ENCODE measurements around the gene DNAH9. TPM values are rescaled to one million over a fixed set of nuclear protein-coding genes. Genes with fewer than 3 reads are reported as not detected.
"Not testable (repeated sequence)": the region's sequence is repeated elsewhere in the genome, so short reads cannot be mapped to it uniquely, and the experiment has no call there.

DNAH9 gene
- total RNA-seq, 1 donor from 2014 or later, result under 0.01 TPM

GRCh38 chr17:11899537-11899942 lies 301.3 kb downstream of the DNAH9 start:
- DNase-seq (ENCODE audit: low read depth in 2 of 2), result no peak

DNA sequence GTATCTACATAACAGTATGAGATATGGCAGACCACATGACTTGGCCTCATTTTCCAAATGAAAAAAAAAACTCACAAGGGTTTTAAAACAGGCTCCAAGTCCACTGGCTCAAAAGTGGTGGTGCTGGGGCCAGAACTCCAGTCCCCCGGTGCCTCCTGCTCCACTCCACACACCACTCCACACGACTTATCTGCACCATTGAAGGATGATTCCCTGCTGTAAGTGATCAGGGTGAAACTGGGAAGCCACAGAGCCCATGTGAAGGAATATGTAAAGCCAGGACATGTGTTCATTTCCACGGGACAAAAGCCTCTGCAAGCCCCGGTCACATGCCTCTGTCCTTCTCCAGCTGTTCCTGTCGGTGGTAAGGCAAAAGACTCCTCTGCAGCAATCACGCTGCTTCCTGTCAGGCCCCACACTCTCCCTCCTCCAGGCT lies 301.8 kb downstream of the DNAH9 start:
- no peak for DNase-seq (ENCODE audit: low read depth in 2 of 2)

DNA sequence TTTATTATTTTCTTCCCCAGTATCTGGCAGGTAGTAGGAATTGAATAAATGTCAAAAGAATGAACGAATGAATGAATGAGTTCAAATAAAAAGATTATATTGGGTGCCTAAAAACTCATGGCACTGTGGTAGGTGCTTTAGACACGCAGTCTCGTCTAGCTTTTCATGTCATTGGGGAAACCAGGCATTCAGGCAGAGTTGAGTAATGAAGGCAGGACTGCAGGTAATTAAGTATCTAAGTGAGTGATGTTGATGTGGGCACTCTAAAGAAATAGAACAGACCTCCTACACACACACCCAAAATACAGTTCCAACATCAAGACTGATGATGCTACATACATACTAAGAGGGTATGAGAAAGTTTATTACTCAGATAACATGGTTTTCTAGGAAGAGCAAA lies 302.4 kb downstream of the DNAH9 start:
- no peak for DNase-seq (ENCODE audit: low read depth in 2 of 2)

GRCh38 chr17:11901931-11902330 lies 303.7 kb downstream of the DNAH9 start:
- DNase-seq (ENCODE audit: low read depth in 2 of 2), result no peak

DNA sequence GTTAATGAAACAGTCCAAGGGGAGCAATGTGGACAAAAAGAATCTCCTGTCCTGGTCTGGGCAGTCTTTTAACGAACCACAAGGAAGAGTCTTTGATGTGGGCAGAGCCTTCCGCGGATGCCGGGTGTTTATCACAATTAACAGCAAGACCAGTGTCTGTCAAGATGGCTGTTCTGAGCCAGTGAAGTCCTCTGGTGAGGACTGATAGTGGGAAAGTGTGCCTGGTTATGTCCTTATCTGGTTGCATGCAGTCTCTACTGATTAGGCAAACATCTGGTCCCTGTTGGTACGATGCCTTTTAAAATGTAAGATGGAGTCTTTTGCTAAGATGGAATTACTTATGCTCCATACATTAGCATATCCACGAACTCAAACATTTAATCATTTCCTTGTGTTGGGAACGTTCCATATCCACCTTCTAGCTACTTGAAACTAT lies 310.5 kb downstream of the DNAH9 start:
- no peak for DNase-seq (ENCODE audit: low read depth in 2 of 2)

GRCh38 chr17:11909348-11909747 lies 311.1 kb downstream of the DNAH9 start:
- DNase-seq (ENCODE audit: low read depth in 2 of 2), result no peak

- DNase-seq (ENCODE audit: low read depth in 2 of 2), result no peak
Measured at GRCh38 chr17:11916091-11916490, 317.8 kb downstream of the DNAH9 start.

- DNase-seq (ENCODE audit: low read depth in 2 of 2), result no peak
Measured at GRCh38 chr17:11917415-11917814, 319.1 kb downstream of the DNAH9 start.

DNA sequence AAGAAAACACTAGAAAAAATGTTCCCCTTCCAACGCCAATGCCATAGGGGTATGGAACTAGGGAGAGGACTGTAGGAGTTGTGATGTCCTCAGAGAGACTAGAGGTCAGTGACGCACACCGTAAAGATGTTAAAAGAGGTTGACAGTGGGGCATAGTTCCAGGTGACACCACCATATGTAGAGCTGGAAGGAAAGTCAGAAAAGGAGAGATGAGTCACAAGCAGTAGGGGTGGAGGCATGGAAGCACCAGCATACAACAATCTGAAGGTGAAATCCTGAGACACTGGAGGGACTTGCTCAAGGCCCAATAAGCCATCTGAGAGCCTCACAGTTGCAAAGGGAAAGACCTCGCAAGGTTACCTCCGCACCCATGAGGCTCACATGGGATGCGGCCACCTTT lies 323.0 kb downstream of the DNAH9 start:
- no peak for DNase-seq (ENCODE audit: low read depth in 2 of 2)

- no peak for DNase-seq (ENCODE audit: low read depth in 2 of 2)
Measured at GRCh38 chr17:11922638-11923037, 324.4 kb downstream of the DNAH9 start.

DNA sequence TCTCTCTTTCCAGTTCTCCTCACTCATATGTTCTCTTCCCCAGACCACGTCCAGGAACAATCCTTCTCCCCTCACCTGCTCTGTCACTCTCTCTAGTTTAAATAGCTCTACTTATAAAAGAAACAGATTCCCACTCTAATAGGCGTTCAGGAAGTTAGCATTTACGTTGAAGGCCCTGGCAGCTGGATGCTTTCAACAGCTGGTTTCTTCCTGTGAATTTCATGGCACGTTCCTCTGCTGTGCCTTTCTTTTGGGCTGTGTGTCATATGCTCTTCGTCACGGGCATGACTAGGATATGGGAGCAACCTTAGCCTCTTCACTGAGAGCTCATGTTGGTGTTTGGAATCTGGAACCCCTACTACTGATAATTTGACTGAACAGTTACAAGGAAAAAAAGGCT lies 325.8 kb downstream of the DNAH9 start:
- no peak for DNase-seq (ENCODE audit: low read depth in 2 of 2)

DNA sequence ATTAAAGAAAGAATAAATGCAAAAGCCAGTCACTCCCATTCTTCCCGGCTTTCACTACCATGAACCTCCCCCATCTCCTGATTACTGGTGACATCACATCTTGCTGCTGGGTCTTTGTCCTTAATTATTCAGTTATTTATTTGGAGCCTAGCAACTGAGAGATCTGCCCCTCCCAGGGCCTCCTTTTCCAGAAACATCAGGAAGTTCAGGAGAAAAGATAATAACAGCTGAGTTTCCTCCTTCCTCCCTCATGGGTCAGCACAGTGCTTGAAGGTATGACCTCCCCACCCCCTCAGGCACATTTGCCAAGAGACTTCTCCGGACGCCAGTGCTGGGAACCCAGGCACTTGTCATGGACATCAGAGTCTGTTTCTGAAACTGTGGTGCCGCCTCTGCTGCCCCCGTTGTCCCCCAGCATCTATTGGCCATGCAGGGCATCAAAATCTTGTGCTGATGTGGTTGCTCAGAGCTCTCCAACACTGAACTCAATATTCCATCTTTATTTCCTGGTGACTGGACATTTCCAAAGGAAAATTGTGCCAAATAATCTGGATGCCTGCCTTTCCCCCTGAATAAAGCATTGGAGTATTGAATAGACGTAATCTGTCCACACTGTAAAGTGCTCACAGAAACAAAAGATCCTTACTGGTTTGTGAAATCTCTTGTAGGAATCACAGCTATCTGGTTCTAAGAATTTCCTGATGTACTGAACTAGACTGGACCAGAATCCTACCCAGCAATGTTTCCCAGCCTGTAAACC lies 327.2 kb downstream of the DNAH9 start:
- DNase-seq (ENCODE audit: low read depth in 2 of 2), result peak in 1 of 2 donors; percentile 23

DNA sequence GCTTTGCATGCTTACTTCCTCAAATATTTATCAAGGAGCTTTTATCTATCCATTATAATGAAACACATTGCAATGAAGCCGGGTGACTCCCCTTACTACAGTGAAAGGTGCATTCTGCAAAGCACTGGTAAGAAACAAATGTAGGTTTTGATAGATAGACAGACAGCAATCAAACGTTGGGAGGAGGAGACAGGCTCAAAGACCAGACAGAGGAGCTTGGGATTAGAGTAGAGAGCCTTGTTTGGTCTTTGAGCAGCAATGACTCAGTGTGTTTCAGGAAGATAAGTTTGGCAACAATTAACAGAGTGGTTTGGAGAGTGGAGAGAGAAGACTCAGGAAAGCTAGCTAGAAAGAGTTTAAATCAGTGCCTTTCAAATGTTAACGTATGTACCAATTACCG lies 330.2 kb downstream of the DNAH9 start:
- no peak for DNase-seq (ENCODE audit: low read depth in 2 of 2)

DNA sequence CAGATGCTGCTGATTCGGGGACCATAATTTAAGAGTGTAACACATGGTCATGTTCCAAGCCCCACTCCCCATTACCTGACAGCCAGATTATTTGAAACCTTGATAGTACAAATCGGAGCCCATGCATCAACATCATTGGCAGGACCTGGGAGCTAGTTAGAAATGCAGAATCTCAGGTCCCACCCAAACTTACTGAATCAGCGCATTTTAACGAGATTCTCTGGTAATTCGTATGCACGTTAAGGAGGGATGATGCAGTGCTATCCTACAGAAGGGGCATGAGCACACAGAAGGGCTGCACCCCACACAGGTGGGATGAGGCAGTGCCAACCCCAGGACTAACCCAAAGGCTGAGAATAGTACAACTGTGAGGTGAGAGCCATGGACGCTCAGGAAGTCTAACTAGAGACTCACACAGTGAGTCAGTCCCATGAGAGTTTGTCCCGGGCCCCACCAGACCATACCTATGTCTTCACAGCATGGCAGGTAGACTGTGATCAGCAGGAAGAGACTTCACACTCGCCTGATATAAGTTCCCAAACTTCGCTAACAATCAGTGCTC lies 334.1 kb downstream of the DNAH9 start:
- no peak for DNase-seq (ENCODE audit: low read depth in 2 of 2)

GRCh38 chr17:11935734-11936406 lies 337.6 kb downstream of the DNAH9 start:
- DNase-seq (ENCODE audit: low read depth in 2 of 2), result peak; percentile 14 to 45

DNA sequence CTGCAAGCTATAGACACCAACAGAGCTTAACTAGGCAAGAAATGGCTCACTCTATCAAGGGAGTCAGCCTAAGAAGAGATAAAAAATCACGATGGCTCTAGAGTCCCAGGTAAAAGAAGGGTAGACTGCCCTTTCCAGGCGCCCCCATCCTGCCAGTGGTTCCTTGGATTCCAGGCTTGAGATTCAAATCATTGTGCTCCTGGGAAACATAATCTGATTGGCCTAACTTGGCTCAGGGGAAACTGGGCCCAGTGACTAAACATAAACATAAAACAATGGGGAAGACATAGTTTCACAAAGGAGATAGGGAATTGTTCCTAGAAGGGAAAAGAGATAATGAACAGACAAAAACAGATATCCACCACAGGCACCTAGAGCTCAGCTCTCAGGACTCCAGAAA lies 342.6 kb downstream of the DNAH9 start:
- no peak for DNase-seq (ENCODE audit: low read depth in 2 of 2)

- not testable (repeated sequence) for DNase-seq (ENCODE audit: low read depth in 2 of 2)
Measured at GRCh38 chr17:11943086-11943485, 344.8 kb downstream of the DNAH9 start.

DNA sequence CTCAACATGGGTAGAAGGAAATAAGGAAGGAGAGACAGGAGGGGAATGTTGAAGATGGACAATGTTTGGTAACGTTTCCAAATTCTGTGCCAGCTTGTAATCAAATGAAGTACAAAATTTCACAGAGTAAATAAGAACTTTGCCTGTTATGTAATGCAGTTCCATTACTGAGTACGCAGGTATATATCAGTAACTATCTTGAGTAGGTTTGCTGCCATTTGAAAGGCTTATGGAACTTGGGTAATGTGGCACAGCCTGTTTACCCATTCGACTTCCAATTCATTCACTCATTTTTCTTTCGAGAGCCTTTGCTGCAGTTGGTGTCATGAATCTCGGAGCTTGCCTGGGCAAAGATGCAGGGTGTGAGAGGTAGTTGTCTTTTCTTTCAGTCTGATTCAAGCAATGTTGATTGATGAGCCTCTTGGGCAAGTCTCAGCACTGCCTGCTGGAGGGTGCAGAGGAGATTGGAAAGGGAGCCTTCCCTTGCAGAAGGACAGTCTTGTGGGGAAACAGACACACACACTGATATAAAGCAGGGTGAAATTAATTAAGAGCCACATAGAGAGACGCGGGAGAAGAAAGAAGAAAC lies 345.6 kb downstream of the DNAH9 start:
- DNase-seq (ENCODE audit: low read depth in 2 of 2), result no peak

- DNase-seq (ENCODE audit: low read depth in 2 of 2), result peak in 1 of 2 donors; percentile 7
Measured at GRCh38 chr17:11944587-11944986, 346.3 kb downstream of the DNAH9 start.

DNA sequence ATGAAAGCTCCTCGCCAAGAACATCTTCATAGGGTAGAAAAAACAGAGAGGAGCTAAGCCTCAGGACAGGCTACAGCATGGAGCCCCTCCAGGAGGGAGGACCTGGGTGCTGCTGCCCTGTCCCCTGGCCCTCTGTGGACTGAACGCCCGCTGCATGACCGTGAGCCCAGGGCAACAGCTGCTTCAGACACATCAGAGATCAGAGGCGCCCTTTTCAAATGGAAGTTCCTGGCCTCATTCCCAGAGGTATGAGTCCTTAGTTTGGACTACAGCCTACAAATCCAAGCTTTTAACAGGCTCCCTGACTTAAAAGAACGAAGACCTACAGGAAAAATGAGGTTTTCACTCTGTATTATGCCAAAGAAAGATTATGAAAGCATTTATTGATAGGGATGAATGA lies 350.5 kb downstream of the DNAH9 start:
- DNase-seq (ENCODE audit: low read depth in 2 of 2), result no peak

DNA sequence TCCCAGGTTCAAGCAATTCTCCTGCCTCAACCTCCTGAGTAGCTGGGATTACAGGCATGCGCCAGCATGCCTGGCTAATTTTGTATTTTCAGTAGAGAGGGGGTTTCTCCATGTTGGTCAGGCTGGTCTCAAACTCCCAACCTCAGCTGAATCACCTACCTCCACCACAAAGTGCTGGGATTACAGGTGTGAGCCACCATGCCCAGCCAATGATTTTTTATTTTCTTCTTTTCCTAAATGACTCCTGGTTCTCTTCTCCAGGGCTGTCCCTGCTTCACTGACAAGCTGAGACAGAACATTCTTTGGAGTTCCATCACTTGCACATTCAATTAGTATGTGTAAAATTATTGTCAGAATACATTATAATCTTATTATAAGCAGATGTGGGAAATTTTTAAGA lies 351.3 kb downstream of the DNAH9 start:
- DNase-seq (ENCODE audit: low read depth in 2 of 2), result not testable (repeated sequence)

- DNase-seq (ENCODE audit: low read depth in 2 of 2), result no peak
Measured at GRCh38 chr17:11950771-11951519, 352.7 kb downstream of the DNAH9 start.

All from dermis microvascular lymphatic vessel endothelial cell (primary cell).